Measurements from ENCODE around the gene HLCS.

Gene HLCS

DNA sequence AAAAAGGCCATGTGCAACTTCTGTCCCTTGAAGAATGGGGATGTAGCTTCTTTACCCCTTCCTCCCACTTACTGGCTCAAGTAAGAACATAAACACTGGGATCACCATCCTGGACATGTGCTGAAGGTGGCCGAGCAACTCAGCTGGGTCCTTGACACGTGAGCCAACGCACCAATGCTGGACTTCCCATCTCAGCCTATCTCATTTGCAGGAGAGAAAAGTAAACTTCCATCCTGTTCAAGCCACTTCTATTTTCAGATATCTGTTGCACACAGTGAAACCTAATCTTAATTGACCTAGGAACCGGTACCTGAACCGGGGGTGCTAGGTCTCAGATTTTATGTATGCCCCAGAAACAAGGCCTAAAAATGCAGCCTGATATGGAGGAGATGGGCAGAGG lies 75.3 kb downstream of the HLCS start (continued):
- TF ChIP-seq, protein P1, sequence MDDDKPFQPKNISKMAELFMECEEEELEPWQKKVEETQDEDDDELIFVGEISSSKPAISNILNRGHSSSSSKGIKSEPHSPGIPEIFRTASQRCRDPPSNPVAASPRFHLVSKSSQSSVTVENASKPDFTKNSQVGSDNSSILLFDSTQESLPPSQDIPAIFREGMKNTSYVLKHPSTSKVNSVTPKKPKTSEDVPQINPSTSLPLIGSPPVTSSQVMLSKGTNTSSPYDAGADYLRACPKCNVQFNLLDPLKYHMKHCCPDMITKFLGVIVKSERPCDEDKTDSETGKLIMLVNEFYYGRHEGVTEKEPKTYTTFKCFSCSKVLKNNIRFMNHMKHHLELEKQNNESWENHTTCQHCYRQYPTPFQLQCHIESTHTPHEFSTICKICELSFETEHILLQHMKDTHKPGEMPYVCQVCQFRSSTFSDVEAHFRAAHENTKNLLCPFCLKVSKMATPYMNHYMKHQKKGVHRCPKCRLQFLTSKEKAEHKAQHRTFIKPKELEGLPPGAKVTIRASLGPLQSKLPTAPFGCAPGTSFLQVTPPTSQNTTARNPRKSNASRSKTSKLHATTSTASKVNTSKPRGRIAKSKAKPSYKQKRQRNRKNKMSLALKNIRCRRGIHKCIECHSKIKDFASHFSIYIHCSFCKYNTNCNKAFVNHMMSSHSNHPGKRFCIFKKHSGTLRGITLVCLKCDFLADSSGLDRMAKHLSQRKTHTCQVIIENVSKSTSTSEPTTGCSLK (tag by site-specific recombination; IDR thresholded peaks at IDR 0.05): no peak
- TF ChIP-seq ZBTB49 (tag by site-specific recombination; IDR thresholded peaks at IDR 0.05; ENCODE audit: low read depth): no peak

DNA sequence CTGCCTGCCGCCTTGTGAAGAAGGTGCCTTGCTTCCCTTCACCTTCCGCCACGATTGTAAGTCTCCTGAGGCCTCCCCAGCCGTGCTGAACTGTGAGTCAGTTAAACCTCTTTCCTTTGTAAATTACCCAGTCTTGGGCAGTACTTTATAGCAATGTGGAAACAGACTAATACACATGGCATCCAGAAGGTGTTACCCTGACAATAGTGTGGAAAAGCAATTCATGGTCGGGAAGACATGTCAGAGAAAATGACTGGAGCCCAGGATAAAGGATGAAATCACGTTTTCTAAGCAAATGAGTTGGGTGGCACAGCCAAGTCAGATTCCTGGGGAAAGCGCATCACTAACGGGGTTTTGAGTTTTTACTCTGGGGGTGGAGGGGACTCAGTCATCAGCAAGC lies 76.4 kb downstream of the HLCS start:
- ChIA-PET CTCF (no interaction called here), POLR2A (no interaction called here)
- H3K4me1 ChIP-seq (ENCODE audit: control insufficient read depth, insufficient read depth, low read length): peaks cover 9% of the 10 kb centered on the region; the same call in 1 of the 2 replicates
- no peak overlapping the region for H3K4me3 ChIP-seq (ENCODE audit: low read depth, low read length)
- peaks cover 0 to 3% of the 10 kb centered on the region in 2 experiments; a peak in 1 of 3 replicates for H3K36me3 ChIP-seq (ENCODE audit: control insufficient read depth in 2 of 2, insufficient read depth in 1 of 2, low read length in 2 of 2)
- no peaks in the 10 kb centered on the region for H3K9me3 ChIP-seq (ENCODE audit: control insufficient read depth, insufficient read depth, low read depth, low read length)
- H3K27ac ChIP-seq (ENCODE audit: extremely low read depth, low read depth, low read length): no peak overlapping the region
- TF ChIP-seq ZNF366 (tag by site-specific recombination; conservative IDR thresholded peaks at IDR 0.05): no peak
- no peak for TF ChIP-seq ZBTB21 (tag by site-specific recombination; IDR thresholded peaks at IDR 0.05)

DNA sequence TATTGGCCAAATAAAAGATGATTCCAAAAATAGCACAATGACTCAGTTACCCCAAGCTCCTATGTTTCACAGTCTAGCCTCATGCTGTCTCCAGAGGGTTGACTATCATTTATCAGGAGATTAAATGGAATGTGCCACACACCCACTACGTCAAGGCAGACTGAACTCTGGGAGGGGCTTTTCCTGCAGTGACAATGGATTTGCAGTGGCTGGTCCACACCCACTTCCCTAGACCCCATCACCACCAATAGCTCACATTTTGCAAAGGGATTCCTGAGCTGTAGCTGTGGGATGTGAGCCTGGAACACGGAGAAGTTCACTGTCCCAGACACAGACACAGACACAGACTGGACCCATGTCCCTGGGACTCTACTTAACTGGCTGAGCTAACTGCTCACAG lies 77.1 kb downstream of the HLCS start:
- Histone ChIP-seq H3K4me1 (ENCODE audit: control insufficient read depth, insufficient read depth, low read length) (peaks cover 10% of the 10 kb centered on the region; the same call in 1 of the 2 replicates), H3K36me3 (ENCODE audit: control insufficient read depth in 2 of 2, insufficient read depth in 1 of 2, low read length in 2 of 2) (peaks cover 0 to 3% of the 10 kb centered on the region in 2 experiments; a peak in 1 of 3 replicates), H3K27ac (ENCODE audit: extremely low read depth, low read depth, low read length) (no peak overlapping the region), H3K4me3 (ENCODE audit: low read depth, low read length) (no peak overlapping the region), H3K9me3 (ENCODE audit: control insufficient read depth, insufficient read depth, low read depth, low read length) (no peaks in the 10 kb centered on the region)
- peak; percentile 58 for TF ChIP-seq EGR2 (tag by site-specific recombination; IDR thresholded peaks at IDR 0.05; ENCODE audit: low read depth)
- peak; percentile 50 for TF ChIP-seq ZFHX2 (tag by site-specific recombination; conservative IDR thresholded peaks at IDR 0.05)
- TF ChIP-seq KLF1 (tag by site-specific recombination; IDR thresholded peaks at IDR 0.05): 0 out of 2 replicates have a peak, but pooled peaks have one; percentile 12
- TF ChIP-seq ZNF19 (tag by site-specific recombination; IDR thresholded peaks at IDR 0.05; ENCODE audit: low read depth): no peak
- TF ChIP-seq HIC1 (tag by site-specific recombination; IDR thresholded peaks at IDR 0.05): no peak
- ChIA-PET CTCF (interaction anchor here (0.5 kb wide), 1 partner anchor 194 kb away, joined by 3 read pairs; no protein-coding TSS in a partner anchor), POLR2A (no interaction called here)

DNA sequence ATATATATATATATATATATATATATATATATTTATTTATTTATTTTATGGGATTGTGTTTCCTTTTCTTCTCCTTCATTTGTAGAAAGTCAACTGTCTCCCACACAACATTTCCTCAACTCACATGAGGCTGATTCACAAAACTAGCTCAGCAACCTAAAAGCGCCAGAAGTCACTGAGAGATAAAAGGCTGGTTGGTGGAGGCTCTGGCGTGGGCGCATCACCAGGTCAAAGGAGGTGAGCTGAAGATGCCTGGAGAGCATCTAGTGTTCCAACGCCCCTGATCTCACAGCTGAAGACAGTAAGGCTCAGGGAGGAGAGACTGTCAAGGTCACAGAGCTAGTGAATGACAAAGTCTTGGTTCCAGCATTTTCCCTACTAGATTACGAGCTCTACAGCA lies 78.0 kb downstream of the HLCS start:
- CTCF ChIA-PET: interaction anchor here (0.7 to 1.5 kb wide), 4 partner anchors 21 to 186 kb away, joined by 3 to 4 read pairs (median 3); no protein-coding TSS in a partner anchor
- H3K4me1 ChIP-seq (ENCODE audit: control insufficient read depth, insufficient read depth, low read length): peaks cover 16% of the 10 kb centered on the region
- POLR2A ChIA-PET: no interaction called here

More for the DNA sequence above, 78.0 kb downstream of the HLCS start:
- 0 out of 2 replicates have a peak, but pooled peaks have one; percentile 22 for TF ChIP-seq EGR2 (tag by site-specific recombination; IDR thresholded peaks at IDR 0.05; ENCODE audit: low read depth)
- TF ChIP-seq REPIN1 (tag by site-specific recombination; IDR thresholded peaks at IDR 0.05; ENCODE audit: low read depth): no peak
- peaks cover 0 to 3% of the 10 kb centered on the region in 2 experiments; a peak in 1 of 3 replicates for H3K36me3 ChIP-seq (ENCODE audit: control insufficient read depth in 2 of 2, insufficient read depth in 1 of 2, low read length in 2 of 2)
- H3K9me3 ChIP-seq (ENCODE audit: control insufficient read depth, insufficient read depth, low read depth, low read length): no peaks in the 10 kb centered on the region
- no peak overlapping the region for H3K27ac ChIP-seq (ENCODE audit: extremely low read depth, low read depth, low read length)
- H3K4me3 ChIP-seq (ENCODE audit: low read depth, low read length): no peak overlapping the region
